Stimulated activated CD8-positive, alpha-beta memory T cell treated with anti-CD3 and anti-CD28 coated beads, Interleukin-7, amount 100 ng/mL, for 48 hours (primary cell): ENCODE measurements around the gene PLEK2.
"Not testable (repeated sequence)": the region's sequence is repeated elsewhere in the genome, so short reads cannot be mapped to it uniquely, and the experiment has no call there.

ENCODE experiments used
- DNase-seq, 2 donors: peaks; one replicate each; pipeline ENCODE4 v3.0.0-alpha.2; 2020; ENCODE audit warnings: low read depth in 1 of 2; ENCODE audit errors: extremely low read depth in 1 of 2

PLEK2 gene

DNA sequence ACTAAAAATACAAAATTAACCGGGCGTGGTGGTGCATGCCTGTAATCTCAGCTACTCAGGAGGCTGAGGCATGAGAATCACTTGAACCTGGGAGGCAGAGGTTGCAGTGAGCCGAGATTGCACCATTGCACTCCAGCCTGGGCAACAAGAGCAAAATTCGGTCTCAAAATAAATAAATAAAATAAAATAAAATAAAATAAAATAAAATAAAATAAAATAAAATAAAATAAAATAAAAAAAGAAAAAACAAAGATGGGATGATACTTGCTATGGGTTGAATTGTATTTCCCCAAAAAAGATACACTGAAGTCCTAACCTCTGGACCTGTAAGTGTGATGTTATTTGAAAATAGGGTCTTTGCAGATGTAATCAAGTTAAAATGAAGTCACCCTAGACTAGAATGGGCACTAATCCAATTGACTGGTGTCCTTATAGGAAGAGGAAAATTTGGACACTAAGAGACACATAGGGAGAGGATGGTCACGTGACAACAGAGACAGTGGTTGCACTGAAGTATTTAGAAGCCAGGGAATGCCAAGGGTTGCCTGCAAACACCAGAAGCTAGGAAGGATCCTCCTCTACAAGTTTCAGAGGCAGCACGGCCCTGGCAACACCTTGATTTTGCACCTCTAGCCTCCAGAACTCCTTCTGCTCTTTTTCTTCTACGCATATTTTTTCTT, 3.7 kb downstream of the PLEK2 start:
- not testable (repeated sequence) for DNase-seq

DNA sequence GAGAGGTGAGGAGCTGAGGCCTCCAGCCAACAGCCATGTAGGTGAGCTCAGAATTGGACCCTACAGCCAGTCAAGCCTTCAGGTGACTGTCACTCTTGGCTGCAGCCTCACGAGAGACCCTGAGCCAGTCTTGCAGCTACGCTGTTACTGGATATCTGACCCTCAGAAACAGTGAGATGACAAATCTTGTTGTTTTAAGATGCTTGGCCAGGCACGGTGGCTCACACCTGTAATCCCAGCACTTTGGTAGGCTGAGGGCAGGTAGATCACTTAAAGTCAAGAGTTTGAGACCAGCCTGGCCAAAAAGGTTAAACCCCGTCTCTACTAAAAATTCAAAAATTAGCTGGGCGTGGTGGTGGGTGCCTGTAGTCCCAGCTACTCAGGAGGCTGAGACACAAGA, 6.2 kb downstream of the PLEK2 start:
- DNase-seq = no peak

DNA sequence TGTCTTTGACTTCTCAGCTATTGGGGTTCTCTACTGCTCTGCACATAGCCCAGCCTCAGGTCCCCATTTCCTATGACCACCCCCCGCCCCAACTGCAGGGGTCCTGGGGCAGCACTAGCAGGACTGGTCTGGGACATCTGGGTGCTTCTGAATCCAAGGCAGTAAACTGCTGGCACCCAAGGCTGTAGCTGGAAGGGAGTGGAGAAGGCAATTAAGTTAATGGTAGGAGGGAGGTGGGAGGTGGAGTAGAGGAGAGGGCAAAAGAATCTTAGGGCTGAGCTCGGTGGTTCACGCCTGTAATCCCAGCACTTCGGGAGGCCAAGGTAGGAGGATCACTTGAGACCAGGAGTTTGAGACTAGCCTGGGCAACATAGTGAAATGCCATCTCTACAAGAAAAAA, 11.5 kb downstream of the PLEK2 start:
- DNase-seq = no peak

DNA sequence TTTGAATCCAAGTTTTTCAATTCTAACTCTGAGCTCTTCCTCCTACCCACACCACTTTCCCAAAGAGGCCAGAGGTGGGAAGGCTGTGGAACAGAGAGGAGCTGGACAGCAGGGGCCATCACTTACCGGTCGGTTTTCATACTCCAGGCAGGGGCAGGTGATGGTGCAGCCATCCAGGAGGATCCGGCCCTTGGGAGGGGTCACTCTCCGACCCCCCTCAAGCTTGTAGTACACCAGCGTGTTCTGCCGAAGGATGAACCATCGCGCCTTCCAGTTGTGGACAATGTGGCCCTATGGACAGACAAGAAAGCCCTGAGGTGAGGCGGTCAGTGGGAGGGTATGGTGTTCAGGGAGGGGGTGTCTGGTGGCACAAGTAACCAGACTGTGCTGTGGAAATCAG, 14.4 kb downstream of the PLEK2 start:
- no peak for DNase-seq

DNA sequence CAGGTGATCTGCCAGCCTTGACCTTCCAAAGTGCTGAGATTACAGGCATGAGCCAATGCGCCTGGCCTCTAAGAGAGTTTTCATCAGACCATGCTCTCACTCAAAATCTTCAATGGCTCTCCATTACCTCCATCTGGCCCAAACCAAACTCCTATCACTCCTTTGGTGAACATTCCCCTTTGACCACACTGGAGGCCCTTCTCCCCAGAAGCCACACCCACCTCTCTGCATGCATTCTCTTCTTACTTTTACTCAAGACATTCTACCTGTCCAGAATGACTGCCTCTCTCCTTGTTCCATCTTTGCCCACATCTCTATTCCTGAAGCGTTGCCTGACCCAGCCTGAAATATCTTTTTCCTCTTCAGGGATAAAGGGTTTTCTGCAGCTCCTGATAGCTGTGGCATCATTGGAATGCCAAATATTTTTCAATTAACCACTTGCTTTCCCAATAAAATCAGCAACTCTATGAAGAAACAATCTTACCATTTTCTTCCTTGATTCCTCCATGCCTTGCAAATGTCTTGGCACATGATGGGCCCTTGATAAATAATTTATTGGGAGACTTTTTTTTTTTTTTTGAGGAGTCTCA, 15.5 kb downstream of the PLEK2 start:
- DNase-seq = no peak

DNA sequence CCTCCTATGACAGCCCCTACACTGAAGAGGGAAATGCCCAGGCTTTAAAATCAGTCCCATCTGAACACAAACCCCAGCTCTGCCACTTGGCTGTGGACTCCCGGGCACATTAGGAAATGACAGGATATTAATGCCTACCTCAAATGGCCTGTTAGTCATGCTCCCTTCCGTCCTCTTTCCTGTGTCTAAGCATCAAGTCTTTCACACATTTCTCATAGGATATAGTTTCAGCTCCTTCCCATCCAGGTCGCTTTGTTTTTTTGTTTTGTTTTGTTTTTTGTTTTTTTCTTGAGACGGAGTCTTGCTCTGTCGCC, 16.1 kb downstream of the PLEK2 start:
- no peak for DNase-seq

DNA sequence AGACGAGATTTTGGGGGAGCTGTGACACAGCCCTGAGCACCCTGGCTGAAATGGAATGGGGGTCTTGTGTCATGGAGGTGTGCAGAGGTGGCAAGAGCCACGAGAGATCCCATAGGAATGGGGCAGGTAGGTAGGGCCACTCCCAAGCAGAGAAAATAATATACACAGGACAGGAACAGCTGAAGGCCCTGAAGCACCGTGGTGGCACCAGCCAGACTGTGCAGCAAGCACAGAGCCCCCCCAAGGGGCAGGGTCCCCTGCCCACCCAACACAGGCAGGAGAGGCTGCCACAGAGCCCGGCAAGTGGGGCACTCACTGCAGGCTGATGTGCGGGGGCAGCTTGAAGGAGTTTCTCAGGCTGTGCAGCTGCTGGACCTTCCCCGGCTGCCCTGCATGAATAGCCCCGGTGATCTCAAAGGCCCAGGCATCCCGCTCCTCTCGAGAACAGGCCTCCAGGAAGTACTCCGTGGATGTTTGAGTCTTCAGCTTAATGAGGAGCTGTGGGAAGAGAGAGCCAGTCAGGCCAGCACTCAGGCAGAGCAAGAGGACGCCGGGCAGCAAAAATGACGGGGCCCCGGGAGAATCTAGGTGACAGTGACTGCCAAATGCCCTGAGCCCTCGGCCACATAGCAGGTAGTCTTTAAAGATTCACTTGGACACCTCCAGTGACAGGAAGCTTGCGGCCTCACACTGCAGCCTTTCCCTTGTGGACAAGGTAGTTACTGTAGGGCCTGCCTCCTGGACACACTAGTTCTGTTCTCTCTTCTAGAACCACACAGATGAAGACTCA, 16.7 kb downstream of the PLEK2 start:
- no peak for DNase-seq

DNA sequence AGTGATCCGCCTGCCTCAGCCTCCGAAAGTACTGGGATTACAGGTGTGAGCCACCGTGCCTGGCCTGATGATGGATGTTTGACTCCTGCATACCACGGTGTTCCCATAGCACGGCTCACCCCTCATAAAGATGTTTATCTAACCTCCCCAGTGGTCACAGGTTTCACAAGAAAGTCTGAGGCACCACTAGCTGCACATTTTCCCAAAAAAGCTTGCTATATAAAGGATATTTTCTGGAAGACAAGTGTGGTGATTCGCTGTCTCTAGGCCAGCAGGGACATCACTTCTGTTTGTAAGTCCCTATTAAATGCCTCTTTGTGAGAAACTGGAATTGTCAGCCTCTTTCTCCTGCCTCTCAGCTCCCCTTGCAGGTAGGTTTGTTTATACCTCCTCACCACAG, 18.3 kb downstream of the PLEK2 start:
- DNase-seq = no peak

DNA sequence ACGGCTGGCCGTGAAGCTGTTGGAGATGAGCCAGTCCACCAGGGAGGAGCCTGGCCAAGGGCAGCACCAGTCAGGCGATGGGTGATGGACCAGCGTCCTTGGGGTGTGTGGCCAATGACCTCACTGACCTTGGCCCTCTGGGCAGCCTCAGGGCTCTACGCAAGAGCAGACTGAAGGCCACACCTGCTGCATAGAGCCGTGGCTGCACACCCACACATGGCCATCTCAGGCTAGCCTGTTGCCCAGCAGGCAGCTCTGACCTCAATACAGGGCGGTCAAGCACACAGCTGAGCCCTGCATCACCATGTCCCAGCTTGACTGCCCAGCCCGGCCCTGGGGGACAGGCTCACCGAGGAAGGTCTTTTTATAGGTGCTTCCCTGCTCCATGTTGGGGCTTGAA, 19.2 kb downstream of the PLEK2 start:
- no peak for DNase-seq

DNA sequence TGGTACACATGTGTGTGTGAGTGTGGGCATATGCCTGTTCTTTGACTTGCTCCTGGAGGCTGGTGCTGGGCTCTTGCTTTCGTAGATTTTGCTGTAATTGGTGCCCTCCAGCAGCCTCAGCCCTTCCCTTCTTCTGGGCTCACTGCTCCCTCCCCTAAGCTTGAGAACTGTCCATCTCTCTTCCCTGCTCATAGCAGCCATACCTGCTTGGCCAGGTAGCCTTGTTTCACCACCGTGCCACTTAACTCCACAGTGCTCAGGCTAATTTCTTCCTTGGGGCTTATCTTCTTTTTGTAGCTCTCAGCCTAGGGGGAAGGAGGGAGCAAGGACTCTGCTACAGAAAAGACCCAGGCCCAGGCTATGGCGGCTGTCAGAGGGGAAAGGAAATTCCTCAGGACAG, 19.8 kb downstream of the PLEK2 start:
- DNase-seq = no peak

DNA sequence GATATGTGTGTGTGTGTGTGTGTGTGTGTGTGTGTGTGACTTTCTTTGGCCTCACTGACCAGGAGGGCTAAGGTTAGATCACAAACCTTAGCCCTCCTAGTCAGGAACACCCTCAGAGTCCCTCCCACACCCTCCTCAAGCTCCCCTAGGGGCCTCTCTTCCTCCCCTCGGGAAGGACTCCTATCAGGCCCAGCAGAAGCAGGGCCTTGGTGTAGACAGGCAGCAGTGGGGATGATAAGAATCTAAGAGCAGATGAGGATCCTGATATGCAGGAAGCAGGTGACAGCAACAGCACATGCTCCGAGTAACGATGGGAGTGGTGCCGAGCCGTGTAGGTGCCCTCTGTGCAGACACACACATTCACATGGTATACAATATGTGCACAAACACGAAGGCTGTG, 20.7 kb downstream of the PLEK2 start:
- no peak for DNase-seq

DNA sequence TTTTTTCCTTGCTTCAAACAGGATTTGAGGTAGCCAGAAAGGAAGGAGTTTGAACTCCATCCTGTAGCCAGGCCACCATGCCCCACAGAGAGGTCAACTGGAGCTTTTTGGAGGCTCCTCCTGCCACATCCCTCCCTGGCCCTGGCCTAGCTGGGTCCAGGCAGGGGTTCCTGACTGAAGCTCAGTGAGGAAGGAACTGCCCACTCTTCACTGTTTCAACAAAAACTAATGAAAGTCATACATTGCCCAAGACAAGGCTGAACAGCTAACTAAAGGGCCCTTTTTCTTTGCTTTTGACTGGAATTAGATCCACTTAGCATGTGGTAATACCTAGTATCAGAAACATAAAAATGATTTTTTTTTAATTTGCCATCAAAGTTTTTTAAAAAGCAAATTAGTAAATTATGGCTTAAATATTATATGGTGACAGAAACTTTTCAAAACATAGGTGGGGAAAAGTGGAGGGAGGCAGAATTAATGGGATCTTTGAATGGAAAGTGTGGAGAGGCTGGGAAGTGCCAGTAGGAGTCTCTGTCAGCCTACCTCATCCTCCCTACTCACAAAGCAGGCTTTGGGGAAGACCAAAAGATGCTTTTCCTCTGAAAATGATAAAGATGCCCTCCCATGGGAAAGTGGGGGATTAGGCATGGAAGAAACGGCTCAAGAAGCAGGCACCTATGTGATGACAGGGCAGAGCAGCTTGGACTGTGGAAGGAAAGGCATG, 22.0 kb downstream of the PLEK2 start:
- DNase-seq = no peak

DNA sequence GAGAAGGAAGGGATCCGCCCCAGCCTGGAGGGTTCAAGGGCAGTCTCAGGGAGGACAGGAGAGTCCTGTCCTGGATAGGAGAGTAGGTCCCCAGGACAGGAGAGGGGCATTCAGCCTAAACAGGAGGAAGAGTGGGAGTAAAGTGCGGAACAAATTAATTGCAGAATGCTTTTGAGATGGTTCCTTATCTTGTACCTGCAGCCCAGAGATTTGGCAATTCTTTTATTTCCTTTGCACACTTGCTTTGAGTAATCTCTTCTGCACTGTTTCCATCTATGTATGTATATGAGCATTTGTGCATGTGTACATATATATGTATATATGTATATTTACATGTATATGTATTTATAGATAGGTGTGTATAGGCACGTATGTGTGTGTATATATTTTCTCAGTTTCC, 22.7 kb downstream of the PLEK2 start:
- no peak for DNase-seq

DNA sequence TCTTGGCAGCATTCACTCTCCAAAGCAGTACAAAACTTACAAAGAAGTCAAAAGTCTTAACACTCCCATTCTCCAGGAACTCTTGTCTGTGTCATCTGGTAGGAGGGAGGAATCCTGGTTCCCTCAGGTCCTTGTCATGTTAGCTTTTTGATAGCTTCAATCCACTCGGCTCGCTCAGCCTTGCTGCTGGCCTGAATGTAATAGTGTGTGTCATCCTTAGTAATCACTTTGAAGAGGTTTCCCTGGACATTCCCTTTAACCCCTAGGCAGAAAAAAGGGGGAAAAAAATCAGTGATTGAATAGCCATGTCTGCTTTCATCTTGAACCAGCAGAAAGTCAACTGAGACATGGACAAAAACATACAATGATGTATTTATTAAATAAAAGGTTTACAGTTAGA, 24.8 kb downstream of the PLEK2 start:
- no peak for DNase-seq

DNA sequence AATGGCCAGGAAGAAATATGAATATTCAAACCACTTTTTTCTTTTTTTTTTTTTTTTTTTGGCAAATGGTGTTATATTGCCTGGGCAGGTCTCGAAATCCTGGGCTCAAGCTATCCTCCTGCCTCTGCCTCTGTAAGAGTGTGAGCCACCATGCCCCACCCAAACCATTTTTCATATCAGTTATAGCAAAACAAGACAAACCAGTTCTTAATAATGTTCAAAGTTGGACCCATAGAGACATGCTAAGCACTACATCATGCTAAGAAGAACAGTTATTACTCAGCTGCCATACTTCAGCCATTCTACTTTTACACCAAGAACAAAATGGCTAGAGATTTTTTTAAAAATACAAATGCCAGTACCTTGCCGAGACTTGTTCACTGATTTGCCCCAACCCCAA, 26.3 kb downstream of the PLEK2 start:
- DNase-seq = no peak

DNA sequence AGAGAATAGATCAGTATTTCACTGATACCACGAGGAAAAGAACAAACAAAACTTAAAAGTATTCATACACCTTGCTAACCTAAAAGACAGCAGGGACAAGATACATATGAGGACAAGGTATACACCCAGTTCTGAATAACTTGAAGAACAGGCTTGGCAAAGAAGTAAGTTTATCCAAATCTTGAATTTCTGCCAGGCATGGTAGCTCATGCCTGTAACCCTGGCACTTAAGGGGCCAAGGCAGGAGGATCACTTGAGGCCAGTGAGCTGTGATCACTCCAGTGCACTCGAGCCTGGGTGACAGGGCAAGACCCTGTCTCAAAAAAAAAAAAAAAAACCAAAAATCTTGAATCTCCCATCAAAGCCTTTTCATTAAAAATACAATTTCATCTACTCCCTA, 26.8 kb downstream of the PLEK2 start:
- DNase-seq = no peak

DNA sequence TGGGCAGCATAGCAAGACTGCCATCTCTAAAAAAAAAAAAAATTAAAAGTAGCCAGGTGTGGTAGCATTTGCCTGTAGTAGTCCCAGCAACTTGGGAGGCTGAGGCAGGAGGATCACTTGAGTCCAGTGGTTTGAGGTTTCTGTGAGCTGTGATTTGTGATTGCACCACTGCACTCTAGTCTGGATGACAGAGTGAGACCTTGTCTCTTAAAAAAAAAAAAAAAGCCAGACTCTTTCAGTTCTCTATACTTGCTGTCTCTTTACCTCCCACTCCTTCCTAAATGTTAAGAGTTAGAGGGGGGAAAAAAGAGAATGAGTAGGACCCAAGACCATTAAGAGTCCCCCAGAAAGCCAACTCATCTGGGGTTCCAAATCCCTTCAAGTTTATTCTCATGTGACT, 34.0 kb downstream of the PLEK2 start:
- no peak for DNase-seq

DNA sequence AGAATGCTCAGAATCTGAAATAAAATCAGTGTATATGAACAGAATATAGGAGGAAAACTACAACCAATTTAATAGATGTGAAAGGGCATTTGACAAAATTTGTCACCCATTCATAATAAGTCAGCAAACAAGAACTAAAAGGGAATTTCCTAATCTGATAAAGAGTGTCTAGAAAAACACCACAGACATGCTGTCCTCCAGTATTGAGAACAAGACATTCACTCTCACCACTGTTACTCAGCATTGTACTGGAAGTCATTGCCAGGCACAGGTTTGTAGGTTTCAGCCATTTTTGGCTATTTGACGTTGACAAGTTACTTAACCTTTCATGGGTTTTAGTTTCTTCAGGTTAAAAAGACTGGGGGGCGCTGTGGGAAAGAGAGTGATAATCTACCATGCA, 38.6 kb downstream of the PLEK2 start:
- DNase-seq = no peak

DNA sequence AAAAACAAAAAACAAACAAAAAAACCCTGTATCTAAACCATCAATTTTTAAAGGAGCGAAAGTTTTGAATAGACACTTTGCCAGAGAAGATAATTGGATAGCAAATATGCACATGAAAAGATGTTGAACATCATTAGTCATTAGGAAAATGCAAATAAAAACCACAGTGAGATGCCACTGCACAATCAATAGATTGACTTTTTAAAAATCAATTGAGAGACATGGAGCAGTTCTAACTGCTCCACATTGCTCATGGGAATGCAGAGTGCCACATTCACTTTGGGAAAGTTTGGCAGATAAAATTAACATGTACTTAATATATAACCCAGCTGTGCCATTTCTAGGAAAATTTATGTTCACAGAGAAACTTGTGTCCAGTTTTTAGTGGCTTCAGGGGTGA, 39.1 kb downstream of the PLEK2 start:
- DNase-seq = no peak

DNA sequence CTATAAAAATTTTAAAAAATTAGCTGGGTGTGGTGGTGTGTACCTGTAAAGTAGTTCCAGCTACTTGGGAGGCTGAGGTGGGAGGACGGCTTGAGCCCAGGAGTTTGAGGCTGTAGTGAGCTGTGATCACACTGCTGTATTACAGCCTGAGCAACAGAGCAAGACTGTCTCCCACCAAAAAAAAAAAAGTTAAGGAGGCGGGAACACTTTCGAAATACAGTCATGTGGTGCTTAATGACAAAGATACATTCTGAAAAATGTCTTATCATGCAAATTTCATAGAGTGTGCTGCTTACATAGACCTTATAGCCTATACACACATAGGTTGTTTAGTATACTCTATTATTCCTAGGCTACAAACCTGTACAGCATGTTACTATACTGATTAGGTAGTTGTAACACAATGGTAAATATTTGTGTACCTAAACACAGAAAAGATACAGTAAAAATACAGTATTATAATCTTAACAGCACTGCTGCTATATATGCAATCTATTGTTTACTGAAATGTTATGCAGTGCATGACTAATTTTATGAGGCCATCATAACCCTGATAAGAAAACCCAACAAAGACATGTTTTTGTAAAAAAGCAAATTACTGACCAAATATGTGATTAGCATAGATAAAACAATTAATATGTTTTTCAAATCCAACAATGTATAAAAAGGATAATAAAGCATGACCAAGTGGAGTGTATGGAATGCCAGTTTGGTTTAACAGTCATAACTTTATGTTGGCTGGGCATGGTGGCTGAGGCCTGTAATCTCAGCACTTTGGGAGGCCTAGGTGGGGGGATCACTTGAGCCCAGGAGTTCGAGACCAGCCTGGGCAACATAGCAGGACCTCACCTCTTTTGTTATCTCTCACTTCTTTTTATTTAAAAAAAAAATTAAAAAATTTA, 40.5 kb downstream of the PLEK2 start:
- DNase-seq = no peak

DNA sequence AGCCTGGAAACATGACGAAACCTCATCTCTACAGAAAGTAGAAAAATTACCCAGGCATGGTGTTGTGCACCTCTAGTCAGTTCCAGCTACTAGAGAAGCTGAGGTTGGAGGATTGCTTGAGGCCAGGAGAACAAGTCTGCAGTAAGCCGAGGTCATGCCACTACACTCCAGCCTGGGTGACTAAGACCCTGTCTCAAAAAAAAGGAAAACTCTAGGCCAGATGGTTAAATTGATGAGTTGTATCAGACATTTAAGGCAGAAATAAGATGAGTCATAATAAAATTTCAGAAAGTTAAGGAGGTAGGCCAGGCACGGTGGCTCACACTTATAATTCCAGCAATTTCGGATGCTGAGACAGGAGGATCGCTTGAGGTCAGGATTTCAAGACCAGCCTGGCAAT, 41.1 kb downstream of the PLEK2 start:
- no peak for DNase-seq
